ENCODE measurements around the gene GPRIN2.
"Not testable (repeated sequence)": the region's sequence is repeated elsewhere in the genome, so short reads cannot be mapped to it uniquely, and the experiment has no call there.

GPRIN2 gene

DNA sequence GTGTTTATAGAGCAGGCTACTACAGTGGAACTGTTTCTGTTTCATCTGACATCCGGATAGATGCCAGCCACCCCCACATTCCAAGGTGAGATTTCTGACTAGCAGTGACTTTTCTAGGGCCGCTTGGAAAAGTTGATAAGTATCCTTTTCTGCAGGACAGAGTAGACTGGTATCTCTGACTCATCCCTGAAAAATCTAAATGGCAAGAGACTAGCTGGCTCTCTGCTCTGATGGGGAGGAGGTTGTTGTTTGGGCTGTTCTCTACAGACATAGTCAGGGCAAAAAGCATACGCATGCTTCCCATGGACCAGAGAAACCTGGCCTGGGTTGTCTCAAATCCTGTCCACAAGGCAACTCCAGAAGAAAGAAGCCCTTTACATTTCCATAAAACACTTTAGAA lies 33.1 kb upstream of the GPRIN2 start:
- H3K79me2 ChIP-seq (ENCODE audit: insufficient read depth, low read length); H3K9ac ChIP-seq (ENCODE audit: low read length); H3K4me3 ChIP-seq (ENCODE audit: insufficient read depth, low read length, poor library complexity, severe bottlenecking); H3K27me3 ChIP-seq (ENCODE audit: low read length); H3K9me3 ChIP-seq (ENCODE audit: insufficient read depth, low read length); H3F3A ChIP-seq (ENCODE audit: insufficient read depth); H3K36me3 ChIP-seq (ENCODE audit: low read length); H3K4me2 ChIP-seq (ENCODE audit: low read depth, low read length, poor library complexity, severe bottlenecking); H4K20me1 ChIP-seq (ENCODE audit: low read depth, low read length); H3K9me2 ChIP-seq (replicated peaks; ENCODE audit: insufficient read depth, low read length); H3K27ac ChIP-seq (ENCODE audit: low read depth, low read length); H2AFZ ChIP-seq (ENCODE audit: low read depth, low read length, severe bottlenecking): not testable (repeated sequence)

DNA sequence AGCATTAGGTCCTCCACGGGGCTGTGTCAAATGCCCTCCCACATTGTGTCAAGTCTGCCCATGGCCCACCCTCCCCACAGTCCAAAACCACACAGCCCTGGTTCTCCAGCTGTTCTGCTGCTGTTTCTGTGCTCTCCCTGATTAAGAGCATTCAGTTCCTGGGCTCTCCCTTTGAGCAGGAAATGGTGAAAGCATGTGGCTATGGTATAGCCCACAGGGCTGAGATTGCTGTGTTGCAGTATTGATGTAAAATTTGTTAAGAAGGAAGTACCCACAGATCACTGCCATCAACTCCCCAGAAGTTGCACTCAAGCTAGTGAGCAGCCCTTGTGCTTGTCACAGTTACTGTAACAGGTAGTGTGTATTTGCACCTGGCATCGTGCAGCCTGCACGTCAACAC lies 31.8 kb upstream of the GPRIN2 start:
- not testable (repeated sequence) for H3K4me3 ChIP-seq (ENCODE audit: insufficient read depth, low read length, poor library complexity, severe bottlenecking); H3K27me3 ChIP-seq (ENCODE audit: low read length); H3K9me3 ChIP-seq (ENCODE audit: insufficient read depth, low read length); H2AFZ ChIP-seq (ENCODE audit: low read depth, low read length, severe bottlenecking); H3K79me2 ChIP-seq (ENCODE audit: insufficient read depth, low read length); H3K36me3 ChIP-seq (ENCODE audit: low read length); H3K27ac ChIP-seq (ENCODE audit: low read depth, low read length); H3K4me2 ChIP-seq (ENCODE audit: low read depth, low read length, poor library complexity, severe bottlenecking); H3F3A ChIP-seq (ENCODE audit: insufficient read depth); H4K20me1 ChIP-seq (ENCODE audit: low read depth, low read length); H3K9ac ChIP-seq (ENCODE audit: low read length); H3K9me2 ChIP-seq (replicated peaks; ENCODE audit: insufficient read depth, low read length)

DNA sequence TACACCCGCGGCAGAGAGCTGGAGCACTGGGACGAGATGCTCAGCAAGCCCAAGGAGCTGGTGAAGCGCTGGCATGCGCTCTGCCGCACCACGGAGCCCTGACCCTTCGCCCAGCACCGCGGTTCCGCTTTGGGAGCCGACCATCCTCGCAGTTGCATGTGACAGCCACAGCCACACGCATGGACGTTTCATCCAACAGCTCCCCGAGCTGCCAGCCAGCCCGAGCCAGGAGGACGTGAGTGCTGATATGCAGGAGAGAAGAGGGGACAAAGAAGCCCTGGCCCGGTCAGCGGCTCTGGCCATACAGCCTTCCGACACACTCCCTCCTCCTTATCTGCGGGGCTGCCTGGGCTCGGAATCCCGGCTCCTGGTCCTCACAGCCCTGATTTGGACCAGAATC lies 31.1 kb upstream of the GPRIN2 start:
- not testable (repeated sequence) for H4K20me1 ChIP-seq (ENCODE audit: low read depth, low read length); H3F3A ChIP-seq (ENCODE audit: insufficient read depth); H3K36me3 ChIP-seq (ENCODE audit: low read length); H3K4me3 ChIP-seq (ENCODE audit: insufficient read depth, low read length, poor library complexity, severe bottlenecking); H3K27ac ChIP-seq (ENCODE audit: low read depth, low read length); H3K27me3 ChIP-seq (ENCODE audit: low read length); H3K9ac ChIP-seq (ENCODE audit: low read length); H3K9me2 ChIP-seq (replicated peaks; ENCODE audit: insufficient read depth, low read length); H3K4me2 ChIP-seq (ENCODE audit: low read depth, low read length, poor library complexity, severe bottlenecking); H2AFZ ChIP-seq (ENCODE audit: low read depth, low read length, severe bottlenecking); H3K9me3 ChIP-seq (ENCODE audit: insufficient read depth, low read length); H3K79me2 ChIP-seq (ENCODE audit: insufficient read depth, low read length)

DNA sequence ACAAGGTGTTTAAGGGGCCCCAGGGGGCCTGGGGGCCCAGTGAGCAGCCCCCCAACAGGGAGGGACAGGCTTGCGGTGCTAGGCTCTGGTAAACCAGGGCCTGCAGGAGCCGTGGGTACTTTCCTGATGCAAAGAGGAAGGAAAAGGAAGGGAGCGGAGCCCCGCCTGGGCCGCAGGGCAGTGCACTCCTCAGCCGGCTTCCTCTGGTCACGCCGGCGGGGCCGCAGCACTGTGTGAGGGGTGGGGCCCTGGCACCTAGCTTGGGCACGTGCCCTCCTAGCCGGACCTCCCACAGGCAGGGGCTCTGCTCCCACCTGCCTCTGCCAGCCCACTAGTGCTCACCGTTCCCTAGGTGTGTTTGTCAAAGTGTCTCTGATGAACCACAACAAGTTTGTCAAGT lies 28.8 kb upstream of the GPRIN2 start:
- not testable (repeated sequence) for H3K9ac ChIP-seq (ENCODE audit: low read length); H3K9me2 ChIP-seq (replicated peaks; ENCODE audit: insufficient read depth, low read length); H3K9me3 ChIP-seq (ENCODE audit: insufficient read depth, low read length); H3K4me3 ChIP-seq (ENCODE audit: insufficient read depth, low read length, poor library complexity, severe bottlenecking); H3K4me2 ChIP-seq (ENCODE audit: low read depth, low read length, poor library complexity, severe bottlenecking); H3K27me3 ChIP-seq (ENCODE audit: low read length); H3F3A ChIP-seq (ENCODE audit: insufficient read depth); H3K79me2 ChIP-seq (ENCODE audit: insufficient read depth, low read length); H3K36me3 ChIP-seq (ENCODE audit: low read length); H3K27ac ChIP-seq (ENCODE audit: low read depth, low read length); H4K20me1 ChIP-seq (ENCODE audit: low read depth, low read length); H2AFZ ChIP-seq (ENCODE audit: low read depth, low read length, severe bottlenecking)

DNA sequence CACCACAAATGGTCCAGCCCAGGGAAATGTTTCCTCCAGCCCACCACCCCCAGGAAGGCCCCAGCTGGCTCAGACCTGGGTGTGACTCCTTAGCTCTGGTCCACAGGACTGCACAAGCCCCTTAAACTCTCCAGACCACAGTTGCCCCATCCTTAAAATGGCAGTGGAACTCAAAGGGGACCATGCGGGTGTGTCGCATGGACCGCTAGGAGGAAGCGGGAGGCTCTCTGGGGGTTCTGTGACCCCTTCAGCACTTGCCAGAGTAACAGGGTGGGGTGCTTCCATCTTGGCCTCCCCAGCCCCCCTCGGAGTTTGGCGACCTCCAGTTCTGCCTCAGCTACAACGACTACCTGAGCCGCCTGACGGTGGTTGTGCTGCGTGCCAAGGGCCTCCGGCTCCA lies 27.7 kb upstream of the GPRIN2 start:
- H3K4me3 ChIP-seq (ENCODE audit: insufficient read depth, low read length, poor library complexity, severe bottlenecking); H3K36me3 ChIP-seq (ENCODE audit: low read length); H3K27me3 ChIP-seq (ENCODE audit: low read length); H2AFZ ChIP-seq (ENCODE audit: low read depth, low read length, severe bottlenecking); H3K9me2 ChIP-seq (replicated peaks; ENCODE audit: insufficient read depth, low read length); H3F3A ChIP-seq (ENCODE audit: insufficient read depth); H3K79me2 ChIP-seq (ENCODE audit: insufficient read depth, low read length); H3K27ac ChIP-seq (ENCODE audit: low read depth, low read length); H4K20me1 ChIP-seq (ENCODE audit: low read depth, low read length); H3K9ac ChIP-seq (ENCODE audit: low read length); H3K4me2 ChIP-seq (ENCODE audit: low read depth, low read length, poor library complexity, severe bottlenecking); H3K9me3 ChIP-seq (ENCODE audit: insufficient read depth, low read length): not testable (repeated sequence)

DNA sequence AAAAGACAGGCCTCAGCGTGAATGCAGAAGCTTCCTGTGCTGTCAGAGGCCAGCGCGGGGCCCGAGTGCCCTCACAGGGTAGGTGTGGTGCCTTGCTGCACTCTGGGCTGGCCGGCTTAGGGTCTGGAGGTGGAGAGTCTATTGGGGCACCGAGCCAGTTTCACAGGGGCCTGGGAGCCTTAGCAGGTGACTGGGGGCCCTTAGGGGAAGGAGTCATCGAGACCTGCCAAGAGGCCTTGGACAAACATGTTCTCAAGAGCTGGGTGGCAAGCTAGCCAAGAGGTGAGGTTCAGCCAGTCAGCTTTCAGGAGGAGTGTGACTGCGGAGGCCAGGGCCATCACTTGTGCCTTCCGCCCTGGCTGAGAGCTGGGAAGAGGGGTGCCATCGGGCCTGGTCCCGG lies 26.1 kb upstream of the GPRIN2 start:
- H3K36me3 ChIP-seq (ENCODE audit: low read length); H3K27ac ChIP-seq (ENCODE audit: low read depth, low read length); H2AFZ ChIP-seq (ENCODE audit: low read depth, low read length, severe bottlenecking); H3K4me2 ChIP-seq (ENCODE audit: low read depth, low read length, poor library complexity, severe bottlenecking); H3K9me2 ChIP-seq (replicated peaks; ENCODE audit: insufficient read depth, low read length); H4K20me1 ChIP-seq (ENCODE audit: low read depth, low read length); H3K4me3 ChIP-seq (ENCODE audit: insufficient read depth, low read length, poor library complexity, severe bottlenecking); H3K9me3 ChIP-seq (ENCODE audit: insufficient read depth, low read length); H3K9ac ChIP-seq (ENCODE audit: low read length); H3K79me2 ChIP-seq (ENCODE audit: insufficient read depth, low read length); H3F3A ChIP-seq (ENCODE audit: insufficient read depth); H3K27me3 ChIP-seq (ENCODE audit: low read length): not testable (repeated sequence)

DNA sequence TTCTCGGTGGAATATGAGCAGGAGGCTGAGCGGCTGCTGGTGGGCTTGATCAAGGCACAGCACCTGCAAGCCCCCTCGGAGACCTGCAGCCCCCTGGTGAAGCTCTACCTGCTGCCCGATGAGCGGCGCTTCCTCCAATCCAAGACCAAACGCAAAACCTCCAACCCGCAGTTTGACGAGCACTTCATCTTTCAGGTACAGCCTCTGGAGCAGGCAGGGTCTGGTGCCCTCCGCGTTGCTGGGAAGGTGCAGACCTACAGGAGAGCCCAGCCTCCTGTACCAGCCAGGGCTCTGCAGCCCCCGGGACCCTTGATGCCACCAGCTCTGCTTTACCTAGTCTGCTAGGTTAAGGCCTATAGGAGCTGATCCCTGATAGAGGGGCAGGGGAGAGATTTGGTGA lies 25.5 kb upstream of the GPRIN2 start:
- not testable (repeated sequence) for H2AFZ ChIP-seq (ENCODE audit: low read depth, low read length, severe bottlenecking); H3K27ac ChIP-seq (ENCODE audit: low read depth, low read length); H3K9me3 ChIP-seq (ENCODE audit: insufficient read depth, low read length); H3K4me2 ChIP-seq (ENCODE audit: low read depth, low read length, poor library complexity, severe bottlenecking); H3K79me2 ChIP-seq (ENCODE audit: insufficient read depth, low read length); H3K36me3 ChIP-seq (ENCODE audit: low read length); H3K9me2 ChIP-seq (replicated peaks; ENCODE audit: insufficient read depth, low read length); H3K27me3 ChIP-seq (ENCODE audit: low read length); H3F3A ChIP-seq (ENCODE audit: insufficient read depth); H3K9ac ChIP-seq (ENCODE audit: low read length); H4K20me1 ChIP-seq (ENCODE audit: low read depth, low read length); H3K4me3 ChIP-seq (ENCODE audit: insufficient read depth, low read length, poor library complexity, severe bottlenecking)

DNA sequence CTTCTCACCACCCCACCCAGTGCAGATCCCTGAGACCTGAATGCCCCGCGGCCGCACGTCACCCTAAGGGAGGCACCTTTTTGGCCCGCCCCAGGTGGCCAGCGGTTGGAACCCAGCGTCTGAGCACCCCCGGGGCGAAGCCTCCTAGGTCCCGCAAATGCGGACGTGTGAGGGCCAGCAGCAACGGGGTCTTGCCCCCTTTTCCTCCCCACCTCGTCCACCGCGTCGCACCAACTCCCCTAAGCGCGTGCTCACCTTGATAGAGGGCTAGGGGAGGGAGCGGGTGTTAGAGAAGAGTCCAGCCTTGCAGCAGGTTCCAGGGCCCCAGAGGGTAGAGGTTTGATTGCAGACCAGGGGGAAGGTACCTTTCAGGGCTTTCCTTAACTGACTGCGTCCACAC lies 22.9 kb upstream of the GPRIN2 start:
- H2AFZ ChIP-seq (ENCODE audit: low read depth, low read length, severe bottlenecking); H3F3A ChIP-seq (ENCODE audit: insufficient read depth); H3K9me2 ChIP-seq (replicated peaks; ENCODE audit: insufficient read depth, low read length); H3K4me3 ChIP-seq (ENCODE audit: insufficient read depth, low read length, poor library complexity, severe bottlenecking); H3K36me3 ChIP-seq (ENCODE audit: low read length); H3K79me2 ChIP-seq (ENCODE audit: insufficient read depth, low read length); H3K9me3 ChIP-seq (ENCODE audit: insufficient read depth, low read length); H3K27ac ChIP-seq (ENCODE audit: low read depth, low read length); H3K9ac ChIP-seq (ENCODE audit: low read length); H3K4me2 ChIP-seq (ENCODE audit: low read depth, low read length, poor library complexity, severe bottlenecking); H3K27me3 ChIP-seq (ENCODE audit: low read length); H4K20me1 ChIP-seq (ENCODE audit: low read depth, low read length): not testable (repeated sequence)

Data from SU-DHL-6 (cell line).